COLO668 (cell line): ENCODE results near the gene KIAA0319L.

Source experiments
- DNase-seq: peaks from one replicate; lab custom pipeline; 2025; ENCODE audit not compliant: unreplicated experiment; lab: John Stamatoyannopoulos, UW

Gene KIAA0319L

GRCh38 chr1:35449334-35450008, 107.7 kb downstream of the KIAA0319L start:
- no peak for DNase-seq

- no peak for DNase-seq
Measured at GRCh38 chr1:35448344-35448801, 108.8 kb downstream of the KIAA0319L start.

GRCh38 chr1:35447278-35447677, 109.9 kb downstream of the KIAA0319L start:
- no peak for DNase-seq

GRCh38 chr1:35444519-35444774, 112.8 kb downstream of the KIAA0319L start:
- no peak for DNase-seq

GRCh38 chr1:35443768-35444518, 113.3 kb downstream of the KIAA0319L start:
- DNase-seq: no peak

- DNase-seq: no peak
Measured at GRCh38 chr1:35442734-35443133, 114.5 kb downstream of the KIAA0319L start.

GRCh38 chr1:35441926-35442579, 115.2 kb downstream of the KIAA0319L start:
- no peak for DNase-seq

GRCh38 chr1:35439626-35440025, 117.6 kb downstream of the KIAA0319L start:
- no peak for DNase-seq

- DNase-seq: no peak
Measured at GRCh38 chr1:35437200-35437599, 120.0 kb downstream of the KIAA0319L start.

GRCh38 chr1:35436078-35436477, 121.1 kb downstream of the KIAA0319L start:
- DNase-seq: no peak

- no peak for DNase-seq
Measured at GRCh38 chr1:35434703-35435102, 122.5 kb downstream of the KIAA0319L start.

GRCh38 chr1:35433714-35434113, 123.5 kb downstream of the KIAA0319L start:
- DNase-seq: no peak

GRCh38 chr1:35432231-35432630, 125.0 kb downstream of the KIAA0319L start:
- DNase-seq: no peak

- DNase-seq: no peak
Measured at GRCh38 chr1:35431173-35431599, 126.0 kb downstream of the KIAA0319L start.

GRCh38 chr1:35430762-35431161, 126.4 kb downstream of the KIAA0319L start:
- DNase-seq: no peak

- no peak for DNase-seq
Measured at GRCh38 chr1:35428360-35428759, 128.8 kb downstream of the KIAA0319L start.

GRCh38 chr1:35426097-35426586, 131.1 kb downstream of the KIAA0319L start:
- DNase-seq: no peak

GRCh38 chr1:35408925-35409324, 148.3 kb downstream of the KIAA0319L start:
- no peak for DNase-seq

- DNase-seq: no peak
Measured at GRCh38 chr1:35407743-35408142, 149.5 kb downstream of the KIAA0319L start.

GRCh38 chr1:35406103-35406502, 151.1 kb downstream of the KIAA0319L start:
- no peak for DNase-seq

- DNase-seq: no peak
Measured at GRCh38 chr1:35401049-35401448, 156.2 kb downstream of the KIAA0319L start.

GRCh38 chr1:35398739-35399138, 158.5 kb downstream of the KIAA0319L start:
- DNase-seq: no peak
